Ovary (tissue), 10 donors: ENCODE data around the gene HDAC2. TPM values are rescaled to one million over a fixed set of nuclear protein-coding genes. Genes with fewer than 3 reads are reported as not detected.
"Not testable (repeated sequence)": the region's sequence is repeated elsewhere in the genome, so short reads cannot be mapped to it uniquely, and the experiment has no call there.

Experiments
- DNase-seq, 5 donors: peaks; one replicate each; pipeline ENCODE4 v3.0.0-alpha.2; 2019 to 2020
- H3K27ac ChIP-seq, 2 donors: fragments of 200-600 bp; one replicate each; pipeline versions ENCODE4 v1.5.1 to v1.8.0; 2019 to 2022
- H3K27me3 ChIP-seq: fragments of 200-600 bp; one replicate; pipeline ENCODE4 v1.8.0; 2022
- H3K36me3 ChIP-seq: fragments of 200-600 bp; sonication (generic); one replicate; pipeline ENCODE4 v1.5.1; 2019
- H3K4me1 ChIP-seq: one replicate; pipeline ENCODE4 v1.8.1; 2013; ENCODE audit warnings: mild to moderate bottlenecking, moderate library complexity; ENCODE audit not compliant: insufficient read depth
- H3K4me3 ChIP-seq: fragments of 200-600 bp; sonication (generic); one replicate; pipeline ENCODE4 v1.5.1; 2017
- H3K9me3 ChIP-seq, 2 donors: fragments of 200-600 bp in 1 of 2; sonication (generic) in 1 of 2; one replicate each; pipeline versions ENCODE4 v1.5.1 to v1.8.1; 2013 to 2019; ENCODE audit warnings: mild to moderate bottlenecking in 1 of 2, moderate library complexity in 1 of 2
- CTCF ChIP-seq, 3 donors: fragments of 450-650 bp in 2 of 3; fragments of 200-600 bp in 1 of 3; IDR thresholded peaks; one replicate each; pipeline versions ENCODE4 v1.5.1 to v1.8.0; 2016 to 2022; ENCODE audit warnings: antibody characterized with exemption in 3 of 3, mild to moderate bottlenecking in 1 of 3
- EP300 ChIP-seq: sonication (generic); formaldehyde crosslinking; IDR thresholded peaks from one replicate; pipeline ENCODE4 v1.6.1; 2017; ENCODE audit warnings: antibody characterized with exemption
- POLR2A ChIP-seq: fragments of 450-650 bp; IDR thresholded peaks from one replicate; pipeline ENCODE4 v1.6.1; 2017; ENCODE audit warnings: antibody characterized with exemption, mild to moderate bottlenecking, moderate library complexity
- WGBS, 3 donors: extraction: QIAGEN DNeasy Blood & Tissue Kit in 1 of 3; methylation state at CpG; one replicate each; pipeline versions ENCODE4 v1.1.5 to v1.1.7; 2013 to 2017; 5-methylcytosine and 5-hydroxymethylcytosine counted together
- intact Hi-C, 4 donors: fragments of 100-400 bp; cut with DNase I; formaldehyde crosslinking; loops; one replicate each; pipeline versions ENCODE4 v1.11.0 to v1.15.1; 2022 to 2023
- long read RNA-seq, 3 donors: library from polyadenylated mRNA in 2 of 3; unstranded in 2 of 3; transcript quantifications; one replicate each; pipeline ENCODE4 v2.0.0 and lab custom pipeline, GENCODE V29; 2021 to 2026
- polyA plus RNA-seq, 2 donors: library from polyadenylated mRNA; stranded (reverse); fragments of 200-250 nt in 1 of 2; fragments of 350-450 nt in 1 of 2; fragmentation: Illumina TruSeq in 1 of 2; extraction: RNeasy Lipid Tissue Mini Kit (QIAGEN cat#74804) in 1 of 2; gene quantifications; one replicate each; pipeline ENCODE4 v1.2.3, GENCODE V29; 2013 to 2014
- total RNA-seq, 7 donors: library from RNA; depleted of rRNA in 2 of 7; stranded (reverse); fragments of >200 nt in 2 of 7; fragmentation: NEBNext Ultra II Directional in 3 of 7; extraction: Animal tissue kit (Norgen Biotek cat#: 25700) in 3 of 7; gene quantifications; one replicate each; pipeline versions ENCODE4 v1.1.0 to v1.2.4, GENCODE V29; 2016 to 2023
- donor health status: DM: no; HTN: no; CAD: no; lungs with moderate emphysema.
- donor health status: DM: no; HTN: no; CAD: no.
- donor health status: Bipolar disorder and iron deficiency.
- donor health status: DM: yes; HTN: yes; CAD: no.
- donor health status: DM: no; HTN: no; CAD: no.
- donor health status: DM: yes; HTN: yes; CAD: no.

Gene HDAC2
- total RNA-seq (10 to 100 TPM; 58.7 to 90.6 (median 80.3) TPM), polyA plus RNA-seq (100 to 1,000 TPM in 1 of 2 donors, 10 to 100 TPM in 1; 76.9 to 100 TPM)
- long read RNA-seq, donor 1, full-length matches to known transcripts = 323 of 707 reads
- long read RNA-seq, donor 1, partial matches to known transcripts = 364 of 707 reads
- long read RNA-seq, donor 1, other reads (novel, unspliced or antisense) = 20 of 707 reads
- long read RNA-seq, donor 2, full-length matches to known transcripts = 69 of 218 reads
- long read RNA-seq, donor 2, partial matches to known transcripts = 149 of 218 reads
- long read RNA-seq, donor 2, other reads (novel, unspliced or antisense) = 0 of 218 reads
- long read RNA-seq, donor 3, full-length matches to known transcripts = 128 of 133 reads
- long read RNA-seq, donor 3, partial matches to known transcripts = 2 of 133 reads
- long read RNA-seq, donor 3, other reads (novel, unspliced or antisense) = 3 of 133 reads

GRCh38 chr6:113970805-113971676, at the start of gene HDAC2:
Gene HDAC2, minus strand, starts transcription at chr6:113971148. Its CDS starts 240 bp downstream, at chr6:113970908.
- Histone ChIP-seq H3K4me1 (peaks cover 8% of the 10 kb centered on the region), H3K27me3 (no peaks in the 10 kb centered on the region), H3K9me3 (no peaks in the 10 kb centered on the region), H3K27ac (peak within 1 kb of the TSS; percentile 81 to 91), H3K36me3 (no peaks in the 10 kb centered on the region), H3K4me3 (peak within 1 kb of the TSS; percentile 77)
- 0 to 1% (median 1%) methylated on average over 69 to 82 of the region's 82 CpGs for WGBS, 3 donors
- intact Hi-C loops = no loop called here
- TF ChIP-seq POLR2A (peak; percentile 44), EP300 (no peak), CTCF (IDR thresholded peaks at IDR 0.05) (peak in 1 of 3 donors; percentile 22)
- peak; percentile 81 to 91 (median 89) for DNase-seq

GRCh38 chr6:114020196-114020595, 49.2 kb upstream of the HDAC2 start:
- no peak overlapping the region for H3K4me3 ChIP-seq
- H3K27ac ChIP-seq = no peak overlapping the region
- intact Hi-C loops = no loop called here
- no peaks in the 10 kb centered on the region for H3K4me1 ChIP-seq
- DNase-seq = no peak
- WGBS, 3 donors = 84 to 89% (median 86%) methylated on average over 15 of the region's 15 CpGs
- H3K36me3 ChIP-seq = no peaks in the 10 kb centered on the region
- H3K9me3 ChIP-seq = no peaks in the 10 kb centered on the region
- TF ChIP-seq POLR2A (no peak), CTCF (IDR thresholded peaks at IDR 0.05) (no peak), EP300 (no peak)
- H3K27me3 ChIP-seq = no peaks in the 10 kb centered on the region

GRCh38 chr6:114017146-114017545, 46.2 kb upstream of the HDAC2 start:
- DNase-seq, H3K36me3 ChIP-seq, H3K9me3 ChIP-seq, H3K27ac ChIP-seq, H3K4me1 ChIP-seq, H3K4me3 ChIP-seq, intact Hi-C loops, H3K27me3 ChIP-seq: not testable (repeated sequence)
- 95 to 98% (median 96%) methylated on average over 6 of the region's 6 CpGs for WGBS, 3 donors

- DNase-seq, H3K27ac ChIP-seq, H3K36me3 ChIP-seq, H3K4me1 ChIP-seq, H3K27me3 ChIP-seq, intact Hi-C loops, H3K4me3 ChIP-seq, H3K9me3 ChIP-seq: not testable (repeated sequence)
- 26 to 59% (median 42%) methylated on average over 2 of the region's 2 CpGs for WGBS, 3 donors
Observed at GRCh38 chr6:114014106-114014505, 43.2 kb upstream of the HDAC2 start.

- WGBS, 3 donors = 75 to 80% (median 77%) methylated on average over 7 of the region's 7 CpGs
- H3K36me3 ChIP-seq, H3K27me3 ChIP-seq, DNase-seq, H3K4me3 ChIP-seq, H3K27ac ChIP-seq, H3K4me1 ChIP-seq, intact Hi-C loops, H3K9me3 ChIP-seq: not testable (repeated sequence)
Observed at GRCh38 chr6:114011486-114011885, 40.5 kb upstream of the HDAC2 start.
